Islet of Langerhans (tissue), 1 donor: ENCODE data around the gene ADIPOR2.
"Not testable (repeated sequence)": the region's sequence is repeated elsewhere in the genome, so short reads cannot be mapped to it uniquely, and the experiment has no call there.

Experiments used
- FAIRE-seq: peaks from one replicate; lab custom pipeline; 2011; peaks lifted over from hg19 to GRCh38; lab: Jason Lieb, UNC

Gene ADIPOR2

GRCh38 chr12:1665366-1665765 lies 25.5 kb upstream of the ADIPOR2 start:
- no peak for FAIRE-seq

- no peak for FAIRE-seq
Measured at GRCh38 chr12:1666215-1666614, 24.7 kb upstream of the ADIPOR2 start.

GRCh38 chr12:1666685-1667162 lies 24.1 kb upstream of the ADIPOR2 start:
- FAIRE-seq: no peak

GRCh38 chr12:1668833-1669543 lies 21.9 kb upstream of the ADIPOR2 start:
- no peak for FAIRE-seq

- FAIRE-seq: no peak
Measured at GRCh38 chr12:1670358-1671268, 20.3 kb upstream of the ADIPOR2 start.

- no peak for FAIRE-seq
Measured at GRCh38 chr12:1676043-1676442, 14.8 kb upstream of the ADIPOR2 start.

GRCh38 chr12:1680804-1681492 lies 9.9 kb upstream of the ADIPOR2 start:
- no peak for FAIRE-seq

- FAIRE-seq: no peak
Measured at GRCh38 chr12:1681493-1681807, 9.4 kb upstream of the ADIPOR2 start.

GRCh38 chr12:1688086-1688710 lies 2.7 kb upstream of the ADIPOR2 start:
- FAIRE-seq: no peak

- no peak for FAIRE-seq
Measured at GRCh38 chr12:1691123-1692007, 495 bp downstream of the ADIPOR2 start.

GRCh38 chr12:1692226-1692625 lies 1.4 kb downstream of the ADIPOR2 start:
- FAIRE-seq: no peak

- no peak for FAIRE-seq
Measured at GRCh38 chr12:1692895-1693610, 2.2 kb downstream of the ADIPOR2 start.

- not testable (repeated sequence) for FAIRE-seq
Measured at GRCh38 chr12:1695097-1695496, 4.2 kb downstream of the ADIPOR2 start.

- no peak for FAIRE-seq
Measured at GRCh38 chr12:1695886-1696670, 5.2 kb downstream of the ADIPOR2 start.

GRCh38 chr12:1696800-1697199 lies 5.9 kb downstream of the ADIPOR2 start:
- no peak for FAIRE-seq

- no peak for FAIRE-seq
Measured at GRCh38 chr12:1697271-1697670, 6.4 kb downstream of the ADIPOR2 start.

GRCh38 chr12:1698720-1699119 lies 7.8 kb downstream of the ADIPOR2 start:
- no peak for FAIRE-seq

- no peak for FAIRE-seq
Measured at GRCh38 chr12:1702713-1703112, 11.8 kb downstream of the ADIPOR2 start.

- no peak for FAIRE-seq
Measured at GRCh38 chr12:1703771-1704722, 13.2 kb downstream of the ADIPOR2 start.
